ENCODE measurements around the gene NAV3. TPM values are rescaled to one million over a fixed set of nuclear protein-coding genes. Genes with fewer than 3 reads are reported as not detected.

Gene NAV3
- total and polyA plus RNA-seq, 2 experiments from 2014 or later: 4.0 to 12.0 TPM

- TF ChIP-seq STAT1 (IDR thresholded peaks at IDR 0.05; ENCODE audit: unreplicated experiment): no peak
- TF ChIP-seq POLR2AphosphoS5 (IDR thresholded peaks at IDR 0.05; ENCODE audit: low read depth): no peak
- TF ChIP-seq EZH2phosphoT487 (IDR thresholded peaks at IDR 0.05; ENCODE audit: unreplicated experiment): no peak
- TF ChIP-seq ZNF331 (CRISPR knock-in tag; IDR thresholded peaks at IDR 0.05; ENCODE audit: low read depth): no peak
- TF ChIP-seq ZNF114 (CRISPR knock-in tag; IDR thresholded peaks at IDR 0.05): no peak
- TF ChIP-seq NANOG (IDR thresholded peaks at IDR 0.05; ENCODE audit: borderline replicate concordance): no peak
- no peak for TF ChIP-seq CTCF (conservative IDR thresholded peaks at IDR 0.05; ENCODE audit: low read depth in 2 of 2)
These were observed 166.0 kb downstream of the NAV3 start (continued) for GRCh38 chr12:77996670-77997069.

GRCh38 chr12:77998236-77998786, 167.6 kb downstream of the NAV3 start:
- H4K20me1 ChIP-seq (replicated peaks; ENCODE audit: insufficient read depth): no peaks in the 10 kb centered on the region
- no peak overlapping the region for H3K4me2 ChIP-seq
- no peak overlapping the region for H3K27ac Mint-ChIP-seq
- no peaks in the 10 kb centered on the region for H3K9me2 ChIP-seq (ENCODE audit: insufficient read depth)
- no peak overlapping the region for H3K4me3 ChIP-seq
- H3K4me3 Mint-ChIP-seq: no peak overlapping the region
- no peak overlapping the region for H3K27ac ChIP-seq (ENCODE audit: low read depth)
- no peaks in the 10 kb centered on the region for H3K27me3 ChIP-seq (ENCODE audit: insufficient read depth)
- no peaks in the 10 kb centered on the region for H3K4me1 ChIP-seq (ENCODE audit: insufficient read depth)
- no peaks in the 10 kb centered on the region for H3F3A ChIP-seq (replicated peaks; ENCODE audit: low read depth)
- H3K27me3 Mint-ChIP-seq (ENCODE audit: insufficient read depth, low read depth, poor library complexity): no peaks in the 10 kb centered on the region
- ATAC-seq (no peak), DNase-seq (ENCODE audit: low spot score) (no peak)
- no peaks in the 10 kb centered on the region for H3K4me1 Mint-ChIP-seq
- no peaks in the 10 kb centered on the region for H3K36me3 Mint-ChIP-seq (ENCODE audit: low read depth)
- H3K36me3 ChIP-seq (ENCODE audit: insufficient read depth): no peaks in the 10 kb centered on the region
- H3K79me2 ChIP-seq (replicated peaks; ENCODE audit: insufficient read depth): no peaks in the 10 kb centered on the region
- no peaks in the 10 kb centered on the region for H3K9me3 Mint-ChIP-seq
- H2AFZ ChIP-seq: no peak overlapping the region
- TF ChIP-seq STAT1 (IDR thresholded peaks at IDR 0.05; ENCODE audit: unreplicated experiment) (no peak), POLR2AphosphoS5 (IDR thresholded peaks at IDR 0.05; ENCODE audit: low read depth) (no peak), ZNF462 (CRISPR knock-in tag; IDR thresholded peaks at IDR 0.05) (no peak), REST (IDR thresholded peaks at IDR 0.05; ENCODE audit: unreplicated experiment) (no peak), CTCF (conservative IDR thresholded peaks at IDR 0.05; ENCODE audit: low read depth in 2 of 2) (no peak), ETS1 (IDR thresholded peaks at IDR 0.05) (no peak)
